Measurements from ENCODE around the gene CREB3.

DNA sequence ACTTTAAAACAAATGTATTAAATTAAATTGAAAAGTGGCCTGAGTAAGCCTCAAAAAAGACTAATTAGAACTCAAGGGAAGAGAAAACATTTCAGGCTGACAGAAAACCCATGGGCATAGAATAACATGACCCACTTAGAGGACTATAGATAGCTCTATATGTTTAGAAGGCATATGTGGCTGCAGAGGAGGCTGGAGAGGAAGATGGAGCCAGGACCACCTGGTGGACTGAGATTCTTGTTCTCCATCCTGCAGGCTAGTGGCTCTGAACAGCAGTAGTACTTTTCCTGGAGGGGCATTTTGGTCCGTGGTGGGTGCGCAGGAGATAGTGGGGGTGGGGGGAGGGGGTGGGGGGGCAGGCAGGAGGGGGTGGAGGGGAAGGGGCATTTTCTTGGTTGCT, 48.6 kb downstream of the CREB3 start:
- TF ChIP-seq, protein P1, sequence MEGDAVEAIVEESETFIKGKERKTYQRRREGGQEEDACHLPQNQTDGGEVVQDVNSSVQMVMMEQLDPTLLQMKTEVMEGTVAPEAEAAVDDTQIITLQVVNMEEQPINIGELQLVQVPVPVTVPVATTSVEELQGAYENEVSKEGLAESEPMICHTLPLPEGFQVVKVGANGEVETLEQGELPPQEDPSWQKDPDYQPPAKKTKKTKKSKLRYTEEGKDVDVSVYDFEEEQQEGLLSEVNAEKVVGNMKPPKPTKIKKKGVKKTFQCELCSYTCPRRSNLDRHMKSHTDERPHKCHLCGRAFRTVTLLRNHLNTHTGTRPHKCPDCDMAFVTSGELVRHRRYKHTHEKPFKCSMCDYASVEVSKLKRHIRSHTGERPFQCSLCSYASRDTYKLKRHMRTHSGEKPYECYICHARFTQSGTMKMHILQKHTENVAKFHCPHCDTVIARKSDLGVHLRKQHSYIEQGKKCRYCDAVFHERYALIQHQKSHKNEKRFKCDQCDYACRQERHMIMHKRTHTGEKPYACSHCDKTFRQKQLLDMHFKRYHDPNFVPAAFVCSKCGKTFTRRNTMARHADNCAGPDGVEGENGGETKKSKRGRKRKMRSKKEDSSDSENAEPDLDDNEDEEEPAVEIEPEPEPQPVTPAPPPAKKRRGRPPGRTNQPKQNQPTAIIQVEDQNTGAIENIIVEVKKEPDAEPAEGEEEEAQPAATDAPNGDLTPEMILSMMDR (IDR thresholded peaks at IDR 0.05), result no peak
- TF ChIP-seq ZFX (IDR thresholded peaks at IDR 0.05; ENCODE audit: borderline replicate concordance), result no peak
